Measurements from ENCODE around the gene DOCK2. TPM values are rescaled to one million over a fixed set of nuclear protein-coding genes. Genes with fewer than 3 reads are reported as not detected.

The DOCK2 gene
- polyA plus RNA-seq, 3 donors: 57.5 to 178 (median 115) TPM

- H3K27ac Mint-ChIP-seq: peak overlapping the region in 1 of 7 donors; percentile 33
- Histone ChIP-seq H3K4me3 (replicated peaks in 1 of 3; ENCODE audit: low read depth in 2 of 3, low read length in 3 of 3) (no peak overlapping the region), H3K9me3 (replicated peaks in 1 of 2; ENCODE audit: control insufficient read depth in 1 of 2, insufficient read depth in 1 of 2, low read length in 2 of 2) (no peaks in the 10 kb centered on the region), H3K27me3 (ENCODE audit: control insufficient read depth in 2 of 2, insufficient read depth in 2 of 2, low read length in 2 of 2) (no peaks in the 10 kb centered on the region), H2AFZ (ENCODE audit: insufficient read depth, low read depth, low read length, poor library complexity, severe bottlenecking) (no peak overlapping the region), H3K9ac (ENCODE audit: insufficient read depth, low read length, poor library complexity, severe bottlenecking) (no peak overlapping the region), H3K4me2 (replicated peaks; ENCODE audit: extremely low read depth, low read length, poor library complexity, severe bottlenecking) (no peak overlapping the region), H4K20me1 (ENCODE audit: insufficient read depth, low read length) (peaks cover 26% of the 10 kb centered on the region), H3K27ac (ENCODE audit: low read depth in 1 of 2, low read length in 2 of 2) (peak overlapping the region in 1 of 2 donors; percentile 16), H3K4me1 (ENCODE audit: control insufficient read depth in 1 of 2, insufficient read depth in 2 of 2, low read length in 2 of 2) (no peaks in the 10 kb centered on the region), H3K36me3 (replicated peaks in 1 of 2; ENCODE audit: control insufficient read depth in 1 of 2, insufficient read depth in 2 of 2, low read length in 2 of 2) (peaks cover 71 to 90% of the 10 kb centered on the region in 2 donors), H3K79me2 (ENCODE audit: insufficient read depth, low read length) (no peaks in the 10 kb centered on the region)
- H3K4me1 Mint-ChIP-seq: no peaks in the 10 kb centered on the region
- WGBS (ENCODE audit: insufficient coverage): 100% methylated on average over 1 of the region's 6 CpGs
- H3K27me3 Mint-ChIP-seq (ENCODE audit: low read depth in 3 of 3): peaks cover 0 to 1% (median 0%) of the 10 kb centered on the region in 3 donors
- no peak for DNase-seq
- peaks cover 78 to 87% of the 10 kb centered on the region in 2 donors for H3K36me3 Mint-ChIP-seq
- no peak overlapping the region for H3K4me3 Mint-ChIP-seq
- H3K9me3 Mint-ChIP-seq: peaks cover 0 to 2% (median 0%) of the 10 kb centered on the region in 7 donors
- TF ChIP-seq CTCF (IDR thresholded peaks at IDR 0.05): no peak
- intact Hi-C loops (cut with micrococcal nuclease): no loop called here
Measured at GRCh38 chr5:170008376-170008775, 371.3 kb downstream of the DOCK2 start.

- WGBS (ENCODE audit: insufficient coverage): 94% methylated on average over 2 of the region's 4 CpGs
- no peak for DNase-seq
- Histone ChIP-seq H3K4me2 (replicated peaks; ENCODE audit: extremely low read depth, low read length, poor library complexity, severe bottlenecking) (no peak overlapping the region), H3K9ac (ENCODE audit: insufficient read depth, low read length, poor library complexity, severe bottlenecking) (no peak overlapping the region), H3K27ac (ENCODE audit: low read depth in 1 of 2, low read length in 2 of 2) (no peak overlapping the region), H2AFZ (ENCODE audit: insufficient read depth, low read depth, low read length, poor library complexity, severe bottlenecking) (no peak overlapping the region), H3K4me1 (ENCODE audit: control insufficient read depth in 1 of 2, insufficient read depth in 2 of 2, low read length in 2 of 2) (no peaks in the 10 kb centered on the region), H4K20me1 (ENCODE audit: insufficient read depth, low read length) (peaks cover 26% of the 10 kb centered on the region), H3K27me3 (ENCODE audit: control insufficient read depth in 2 of 2, insufficient read depth in 2 of 2, low read length in 2 of 2) (no peaks in the 10 kb centered on the region), H3K36me3 (replicated peaks in 1 of 2; ENCODE audit: control insufficient read depth in 1 of 2, insufficient read depth in 2 of 2, low read length in 2 of 2) (peaks cover 76 to 99% of the 10 kb centered on the region in 2 donors), H3K9me3 (replicated peaks in 1 of 2; ENCODE audit: control insufficient read depth in 1 of 2, insufficient read depth in 1 of 2, low read length in 2 of 2) (no peaks in the 10 kb centered on the region), H3K4me3 (replicated peaks in 1 of 3; ENCODE audit: low read depth in 2 of 3, low read length in 3 of 3) (no peak overlapping the region), H3K79me2 (ENCODE audit: insufficient read depth, low read length) (no peaks in the 10 kb centered on the region)
- Mint-ChIP-seq H3K4me3 (no peak overlapping the region), H3K27ac (no peak overlapping the region), H3K4me1 (no peaks in the 10 kb centered on the region), H3K36me3 (peaks cover 82 to 89% of the 10 kb centered on the region in 2 donors), H3K9me3 (no peaks in the 10 kb centered on the region), H3K27me3 (ENCODE audit: low read depth in 3 of 3) (peaks cover 0 to 1% (median 0%) of the 10 kb centered on the region in 3 donors)
- intact Hi-C loops (cut with micrococcal nuclease): no loop called here
- no peak for TF ChIP-seq CTCF (IDR thresholded peaks at IDR 0.05)
Measured at GRCh38 chr5:170010595-170010994, 373.5 kb downstream of the DOCK2 start.

Data from CD14-positive monocyte (primary cell).